Common myeloid progenitor, CD34-positive (primary cell): Measurements from ENCODE around the gene GRIFIN.

Experiments
- CTCF ChIA-PET: fragments of 350-600 bp; sonication (Branson Sonifier 250); formaldehyde crosslinking; loops from one replicate; lab custom pipeline; 2021; ENCODE audit warnings: antibody characterized with exemption; lab: Charles Lee
- POLR2A ChIA-PET: fragments of 350-600 bp; sonication (Branson Sonifier 250); formaldehyde crosslinking; loops from one replicate; lab custom pipeline; 2021; ENCODE audit warnings: antibody characterized with exemption; lab: Charles Lee
- DNase-seq, 3 donors: peaks; one replicate each; pipeline versions ENCODE4 v3.0.0 to v3.0.0-alpha.2; 2013
- H3K27ac ChIP-seq, 2 experiments: 1 replicate in 1 of 2; 2 replicates in 1 of 2; pipeline ENCODE4 v1.7.0; 2013; ENCODE audit warnings: inconsistent platforms in 2 of 2, low read length in 2 of 2, mild to moderate bottlenecking in 2 of 2, low read depth in 1 of 2, moderate library complexity in 1 of 2; ENCODE audit not compliant: severe bottlenecking in 2 of 2, insufficient read depth in 1 of 2, poor library complexity in 1 of 2
- H3K27me3 ChIP-seq, 5 experiments: replicated peaks in 2 of 5; 1 replicate in 3 of 5; 2 replicates in 2 of 5; pipeline versions ENCODE4 v1.6.1 to v1.7.0; 2013; ENCODE audit warnings: low read length in 4 of 5, mild to moderate bottlenecking in 2 of 5, moderate library complexity in 2 of 5, inconsistent platforms in 1 of 5; ENCODE audit not compliant: insufficient read depth in 5 of 5, control insufficient read depth in 4 of 5
- H3K36me3 ChIP-seq, 4 experiments: 1 replicate in 2 of 4; 2 replicates in 2 of 4; pipeline versions ENCODE4 v1.6.1 to v1.7.0; 2013; ENCODE audit warnings: low read length in 3 of 4, control low read depth in 1 of 4, mild to moderate bottlenecking in 1 of 4; ENCODE audit not compliant: control insufficient read depth in 4 of 4, insufficient read depth in 4 of 4
- H3K4me1 ChIP-seq, 4 experiments: 1 replicate in 3 of 4; 2 replicates in 1 of 4; pipeline versions ENCODE4 v1.6.1 to v1.7.1; 2013; ENCODE audit warnings: low read length in 3 of 4, mild to moderate bottlenecking in 3 of 4, control low read depth in 1 of 4, inconsistent platforms in 1 of 4, moderate library complexity in 1 of 4; ENCODE audit not compliant: control insufficient read depth in 4 of 4, insufficient read depth in 4 of 4; ENCODE audit errors: control extremely low read depth in 1 of 4
- H3K4me3 ChIP-seq, 7 experiments: 1 replicate in 4 of 7; 2 replicates in 3 of 7; pipeline versions ENCODE4 v1.5.1 to v1.7.0; 2013; ENCODE audit warnings: mild to moderate bottlenecking in 7 of 7, low read length in 6 of 7, moderate library complexity in 6 of 7, inconsistent platforms in 2 of 7, low read depth in 2 of 7, control low read depth in 1 of 7; ENCODE audit not compliant: insufficient read depth in 4 of 7, control insufficient read depth in 1 of 7; ENCODE audit errors: extremely low read depth in 1 of 7
- H3K9me3 ChIP-seq, 5 experiments: 1 replicate in 4 of 5; 2 replicates in 1 of 5; pipeline versions ENCODE4 v1.6.1 to v1.7.1; 2013; ENCODE audit warnings: low read length in 4 of 5, mild to moderate bottlenecking in 2 of 5, inconsistent platforms in 1 of 5, low read depth in 1 of 5, moderate library complexity in 1 of 5; ENCODE audit not compliant: control insufficient read depth in 4 of 5, insufficient read depth in 2 of 5; ENCODE audit errors: control extremely low read depth in 1 of 5
- WGBS: methylation state at CpG from one replicate; pipeline ENCODE4 v1.1.5; 2013; ENCODE audit not compliant: insufficient coverage; 5-methylcytosine and 5-hydroxymethylcytosine counted together

Gene GRIFIN

DNA sequence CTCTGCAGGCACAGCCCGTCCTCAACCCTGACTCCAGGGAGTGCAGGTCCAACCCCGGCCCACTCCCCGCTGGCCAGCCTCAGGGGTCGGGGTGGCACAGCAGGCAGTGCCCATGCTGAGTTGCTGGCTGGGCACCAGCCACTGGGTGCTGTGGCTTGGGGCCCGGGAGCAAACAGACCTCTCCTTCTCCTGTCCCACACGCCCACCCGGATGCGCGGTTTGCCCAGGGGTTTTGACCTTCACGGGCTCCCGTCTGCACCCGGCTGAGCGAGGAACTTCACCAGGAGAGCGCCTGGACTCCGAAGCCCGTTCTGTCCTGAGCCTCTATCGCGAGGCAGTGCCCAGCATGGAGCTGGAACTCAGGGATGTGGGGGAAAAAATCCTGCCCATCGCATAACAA is 2.6 kb upstream of the GRIFIN start:
- Histone ChIP-seq H3K27me3 (no peaks in the 10 kb centered on the region), H3K36me3 (no peaks in the 10 kb centered on the region), H3K4me3 (no peak overlapping the region), H3K9me3 (peaks cover 0 to 4% (median 0%) of the 10 kb centered on the region in 5 experiments), H3K27ac (no peak overlapping the region), H3K4me1 (peaks cover 0 to 29% (median 21%) of the 10 kb centered on the region in 4 experiments)
- WGBS = 86% methylated on average over 5 of the region's 19 CpGs
- POLR2A ChIA-PET = interaction anchor here (0.7 to 1.1 kb wide), 2 partner anchors 32 to 51 kb away, joined by 3 to 4 read pairs; no protein-coding TSS in a partner anchor
- DNase-seq = no peak
- CTCF ChIA-PET = interaction anchor here (0.9 to 3.2 kb wide), 11 partner anchors 9 to 180 kb away, joined by 3 to 11 read pairs (median 4); no protein-coding TSS in a partner anchor

DNA sequence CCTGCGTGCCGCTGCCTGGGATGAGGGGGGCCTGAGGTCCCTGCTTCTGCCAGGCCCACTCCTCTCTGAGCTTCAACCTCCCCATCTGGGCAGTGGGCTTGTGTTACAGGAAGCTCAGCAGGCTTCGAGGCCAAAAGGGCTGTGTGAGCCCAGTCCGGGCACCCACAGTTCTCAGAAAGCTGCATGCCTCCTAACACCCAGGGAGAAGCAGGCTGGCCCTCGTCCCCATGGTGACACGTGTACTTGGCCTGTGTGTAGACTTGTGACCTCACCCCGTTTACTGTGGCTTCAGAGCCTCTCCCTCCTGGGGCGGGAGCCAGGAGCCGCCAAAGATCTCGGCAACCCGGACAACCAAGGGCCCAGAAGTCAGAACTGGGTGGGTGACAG is 2.2 kb upstream of the GRIFIN start:
- ChIA-PET POLR2A (interaction anchor here (0.6 to 1.1 kb wide), 4 partner anchors 30 to 52 kb away, joined by 3 to 4 read pairs (median 4); no protein-coding TSS in a partner anchor), CTCF (interaction anchor here (0.7 to 3.2 kb wide), 14 partner anchors 10 to 180 kb away, joined by 3 to 11 read pairs (median 4); no protein-coding TSS in a partner anchor)
- Histone ChIP-seq H3K4me1 (peaks cover 0 to 29% (median 21%) of the 10 kb centered on the region in 4 experiments), H3K36me3 (no peaks in the 10 kb centered on the region), H3K9me3 (peaks cover 0 to 4% (median 0%) of the 10 kb centered on the region in 5 experiments), H3K4me3 (peak overlapping the region in 1 of 7 experiments; percentile 62), H3K27ac (no peak overlapping the region), H3K27me3 (no peaks in the 10 kb centered on the region)
- peak; percentile 14 to 71 (median 61) for DNase-seq
- WGBS = 42% methylated on average over 8 of the region's 11 CpGs

DNA sequence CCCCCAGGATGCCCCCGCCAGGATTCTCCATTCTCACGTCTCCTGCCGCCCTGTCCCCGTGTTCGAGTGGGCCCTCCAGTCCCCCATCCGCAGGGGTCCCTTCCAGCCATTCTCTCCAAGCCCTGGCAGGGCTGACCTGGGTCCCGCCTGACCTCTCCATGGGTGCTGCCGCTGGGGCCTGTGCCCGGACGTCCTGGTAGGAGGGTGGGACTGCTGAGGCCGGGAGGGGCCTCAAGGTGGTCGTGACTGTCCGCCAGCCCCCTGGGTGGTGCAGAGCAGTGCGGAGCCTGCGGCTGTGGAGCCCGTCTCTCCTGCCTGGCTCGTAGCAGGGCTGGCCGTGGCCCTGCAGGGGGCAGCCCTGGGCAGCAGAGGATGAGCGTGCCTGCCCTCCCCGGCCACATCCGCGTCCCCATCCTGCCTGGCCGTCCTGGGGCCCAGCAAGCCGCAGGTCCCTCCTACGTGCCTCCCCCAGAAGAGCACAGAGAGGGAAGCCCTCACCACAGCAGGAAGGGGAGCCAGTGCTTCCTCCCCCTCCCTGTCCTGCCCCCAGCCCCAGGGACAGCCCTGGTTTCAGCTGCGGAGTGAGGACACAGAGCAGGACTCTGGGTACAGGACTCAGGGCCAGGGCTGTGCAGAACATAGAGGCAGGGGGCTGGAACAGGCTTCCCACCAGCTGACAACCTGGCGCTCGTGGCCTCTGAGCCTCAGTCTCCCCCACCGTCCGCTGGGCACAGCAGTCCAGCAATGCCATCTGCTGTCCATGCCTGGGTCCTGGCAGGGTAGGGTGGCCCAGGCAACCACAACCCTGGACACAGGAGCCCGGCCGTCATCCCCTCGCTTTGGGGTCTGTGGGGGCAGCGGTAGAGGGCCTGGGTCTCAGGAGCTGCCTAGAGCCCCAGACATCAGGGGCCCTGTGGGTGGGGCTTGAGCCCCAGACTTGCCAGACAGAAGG is 1.5 kb upstream of the GRIFIN start:
- WGBS = 20% methylated on average over 32 of the region's 34 CpGs
- POLR2A ChIA-PET = interaction anchor here (0.6 to 0.8 kb wide), 3 partner anchors 31 to 52 kb away, joined by 3 to 4 read pairs (median 3); no protein-coding TSS in a partner anchor

DNA sequence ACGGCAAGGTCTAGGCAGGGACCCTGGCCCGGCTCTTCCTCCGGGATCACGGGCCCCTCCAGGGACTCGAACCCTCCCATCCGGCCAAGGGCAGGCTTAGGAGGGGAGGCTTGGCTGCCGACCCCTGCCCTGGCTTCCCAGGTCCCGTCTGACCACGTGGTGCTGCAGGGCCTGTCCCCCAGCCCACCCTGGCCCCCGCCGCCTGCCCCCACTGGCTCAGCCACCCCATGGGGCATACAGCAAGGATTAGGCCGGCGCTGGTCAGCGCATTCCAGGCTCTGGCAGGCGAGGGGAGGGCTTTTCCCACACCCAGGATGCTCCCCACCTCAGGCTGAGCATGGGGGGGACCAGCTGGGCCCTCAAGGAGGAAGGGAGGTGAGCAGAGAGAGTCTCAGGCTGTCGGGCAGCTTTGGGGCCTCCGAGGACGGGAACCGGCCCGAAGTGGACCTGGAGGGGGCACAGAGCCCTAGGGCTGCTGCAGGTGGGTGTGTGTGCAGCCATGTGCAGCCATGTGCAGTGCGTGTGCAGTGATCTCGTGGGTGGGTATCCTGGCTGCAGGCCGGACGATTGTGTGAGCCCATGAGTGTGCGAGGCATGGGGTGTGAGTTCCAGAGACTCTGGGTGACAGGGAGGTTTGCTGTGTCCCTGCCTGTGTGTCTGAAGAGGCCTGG is 713 bp upstream of the GRIFIN start:
- ChIA-PET CTCF (interaction anchor here (2.1 kb wide), 1 partner anchor 92 kb away, joined by 5 read pairs; no protein-coding TSS in a partner anchor), POLR2A (interaction anchor here (0.6 kb wide), 1 partner anchor 124 kb away, joined by 3 read pairs; no protein-coding TSS in a partner anchor)
- WGBS = 90% methylated on average over 23 of the region's 25 CpGs
- H3K9me3 ChIP-seq = no peaks in the 10 kb centered on the region
- peak overlapping the region in 4 of 7 experiments; percentile 44 to 62 (median 50) for H3K4me3 ChIP-seq
- H3K36me3 ChIP-seq = no peaks in the 10 kb centered on the region
- H3K27me3 ChIP-seq = no peaks in the 10 kb centered on the region
- no peak overlapping the region for H3K27ac ChIP-seq
- peaks cover 0 to 29% (median 21%) of the 10 kb centered on the region in 4 experiments for H3K4me1 ChIP-seq
- DNase-seq = no peak

More for the DNA sequence above, 1.5 kb upstream of the GRIFIN start:
- Histone ChIP-seq H3K4me3 (peak overlapping the region in 4 of 7 experiments; percentile 44 to 62 (median 50)), H3K9me3 (no peaks in the 10 kb centered on the region), H3K36me3 (no peaks in the 10 kb centered on the region), H3K27ac (no peak overlapping the region), H3K27me3 (no peaks in the 10 kb centered on the region), H3K4me1 (peaks cover 0 to 29% (median 21%) of the 10 kb centered on the region in 4 experiments)
- CTCF ChIA-PET = interaction anchor here (0.7 to 3.2 kb wide), 14 partner anchors 10 to 181 kb away, joined by 3 to 11 read pairs (median 4); no protein-coding TSS in a partner anchor
- peak; percentile 71 to 92 (median 89) for DNase-seq

- Histone ChIP-seq H3K4me1 (peaks cover 0 to 38% (median 30%) of the 10 kb centered on the region in 4 experiments), H3K36me3 (no peaks in the 10 kb centered on the region), H3K9me3 (no peaks in the 10 kb centered on the region), H3K4me3 (no peak overlapping the region), H3K27me3 (no peaks in the 10 kb centered on the region), H3K27ac (no peak overlapping the region)
- DNase-seq = no peak
- 89% methylated on average over 10 of the region's 18 CpGs for WGBS
- POLR2A ChIA-PET = interaction anchor here (0.6 kb wide), 1 partner anchor 27 kb away, joined by 3 read pairs; no protein-coding TSS in a partner anchor
- CTCF ChIA-PET = no interaction called here
Measured at GRCh38 chr7:2475678-2476015, 551 bp downstream of the GRIFIN start.

DNA sequence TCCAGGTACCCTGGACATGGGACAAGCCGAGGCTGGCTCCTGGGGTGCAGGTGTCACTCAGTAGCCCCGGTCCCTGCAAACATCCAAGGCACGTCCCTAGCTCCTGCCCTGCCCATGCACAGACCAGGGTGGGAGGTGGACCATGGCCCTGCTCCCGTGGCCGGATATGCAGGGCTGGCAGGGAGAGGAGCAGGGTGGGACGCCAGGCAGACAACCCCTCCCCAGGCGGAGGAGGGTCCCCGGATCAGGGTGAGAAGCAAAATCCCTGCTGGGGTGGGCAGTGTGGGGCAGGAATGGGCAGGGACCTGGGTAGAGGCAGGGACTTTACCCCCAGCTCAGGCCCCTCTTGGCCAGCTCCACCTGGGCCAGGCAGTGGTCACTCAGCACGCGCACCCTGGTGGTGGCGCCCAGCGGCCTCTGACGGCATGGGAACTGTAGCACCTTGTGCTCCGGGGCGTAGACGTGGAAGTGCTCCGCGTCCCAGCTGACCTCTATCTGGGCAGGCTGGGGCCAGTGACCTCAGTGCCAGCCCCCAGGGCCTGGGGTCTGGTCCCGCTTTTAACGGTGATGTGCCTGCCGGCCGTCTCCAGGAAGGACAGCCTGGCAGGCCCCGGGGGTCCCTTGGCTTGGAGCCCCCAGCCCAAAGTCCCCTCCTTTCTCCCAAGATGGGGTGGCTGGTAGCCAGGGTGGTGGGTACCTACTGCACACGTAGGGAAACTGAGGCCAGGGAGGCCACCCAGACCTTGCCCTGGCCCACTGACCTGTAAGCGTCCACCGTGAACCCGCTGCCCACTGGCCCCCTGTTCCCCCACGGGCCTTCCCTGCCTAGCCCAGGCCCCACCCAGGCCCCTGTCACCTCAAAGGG is 1.2 kb downstream of the GRIFIN start:
- no peak overlapping the region for H3K4me3 ChIP-seq
- POLR2A ChIA-PET = interaction anchor here (0.6 kb wide), 1 partner anchor 26 kb away, joined by 3 read pairs; no protein-coding TSS in a partner anchor
- H3K9me3 ChIP-seq = no peaks in the 10 kb centered on the region
- H3K36me3 ChIP-seq = no peaks in the 10 kb centered on the region
- CTCF ChIA-PET = interaction anchor here (0.7 to 1.3 kb wide), 3 partner anchors 8 to 206 kb away, joined by 3 to 4 read pairs (median 3); no protein-coding TSS in a partner anchor
- H3K27me3 ChIP-seq = no peaks in the 10 kb centered on the region
- DNase-seq = no peak
- peaks cover 0 to 38% (median 30%) of the 10 kb centered on the region in 4 experiments for H3K4me1 ChIP-seq
- no peak overlapping the region for H3K27ac ChIP-seq
- WGBS = 98% methylated on average over 23 of the region's 28 CpGs
